K562 (cell line): ENCODE results near the gene RPL11.

Experiments used
- HMG20A ChIP-seq: fragments of 450-650 bp; formaldehyde crosslinking; conservative IDR thresholded peaks from 2 replicates; pipeline ENCODE4 v1.4.0; 2020; ENCODE audit warnings: mild to moderate bottlenecking, mixed read lengths
- POLR2A ChIP-seq: fragments of 450-650 bp; conservative IDR thresholded peaks from 2 replicates; pipeline ENCODE4 v1.6.1; 2016
- YY1 ChIP-seq, 3 experiments: IDR thresholded peaks; 2 replicates each; pipeline ENCODE4 v1.6.1; 2011; ENCODE audit warnings: low read length in 2 of 3, mild to moderate bottlenecking in 2 of 3, moderate library complexity in 2 of 3, borderline replicate concordance in 1 of 3, control low read depth in 1 of 3, low read depth in 1 of 3; ENCODE audit not compliant: insufficient read depth in 3 of 3, insufficient replicate concordance in 2 of 3, control insufficient read depth in 1 of 3, insufficient read length in 1 of 3; ENCODE audit errors: extremely low read depth in 1 of 3
- ZNF696 ChIP-seq: fragments of 250-450 bp; sonication (Bioruptor Pico); conservative IDR thresholded peaks from 2 replicates; pipeline ENCODE4 v1.4.0; 2020; ENCODE audit warnings: mild to moderate bottlenecking, moderate library complexity
- ZNF766 ChIP-seq: fragments of 200-800 bp; sonication (Bioruptor generic); conservative IDR thresholded peaks from 2 replicates; pipeline ENCODE4 v1.6.1; 2016; ENCODE audit warnings: missing genetic modification characterization, missing compliant biosample characterization
- ZSCAN32 ChIP-seq: fragments of 450-650 bp; formaldehyde crosslinking; IDR thresholded peaks from 2 replicates; pipeline ENCODE4 v1.4.0; 2020; ENCODE audit warnings: mild to moderate bottlenecking, moderate library complexity
- TF ChIP-seq, protein P1 (sequence below): fragments of 250-450 bp; sonication (Bioruptor Pico); IDR thresholded peaks from 2 replicates; pipeline ENCODE4 v1.8.0; 2021; ENCODE audit warnings: moderate library complexity, mild to moderate bottlenecking, inconsistent platforms

DNA sequence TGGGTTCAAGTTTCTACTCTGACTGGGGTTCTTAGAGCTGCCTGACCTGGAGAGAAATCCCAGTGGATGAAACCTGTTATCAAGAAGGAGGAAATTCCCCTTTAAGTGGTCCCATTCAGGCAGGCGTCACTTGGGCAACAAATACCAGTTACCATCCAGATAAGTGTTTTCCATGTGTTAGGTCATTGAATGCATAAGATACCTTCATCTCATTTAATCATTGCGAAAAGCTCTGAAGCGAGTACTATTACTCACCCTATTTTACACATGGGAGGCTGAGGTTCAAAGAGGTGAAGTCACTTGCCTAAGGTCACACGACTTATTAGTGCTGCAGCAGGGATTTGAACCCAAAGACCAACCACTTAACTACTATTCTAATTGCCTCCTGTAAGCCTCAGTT is 45.5 kb upstream of the RPL11 start:
- TF ChIP-seq YY1 (IDR thresholded peaks at IDR 0.05; ENCODE audit: borderline replicate concordance in 1 of 3, control insufficient read depth in 1 of 3, extremely low read depth in 1 of 3, insufficient read depth in 3 of 3, insufficient read length in 1 of 3, insufficient replicate concordance in 2 of 3, low read depth in 1 of 3, low read length in 2 of 3), result no peak
- TF ChIP-seq ZNF766 (CRISPR knock-in tag), result no peak
- TF ChIP-seq POLR2A, result no peak
- TF ChIP-seq, protein P1, sequence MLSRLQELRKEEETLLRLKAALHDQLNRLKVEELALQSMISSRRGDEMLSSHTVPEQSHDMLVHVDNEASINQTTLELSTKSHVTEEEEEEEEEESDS (CRISPR knock-in tag), result no peak
- no peak for TF ChIP-seq ZNF696 (CRISPR knock-in tag)
- TF ChIP-seq ZSCAN32 (CRISPR knock-in tag), result no peak
- no peak for TF ChIP-seq HMG20A (CRISPR knock-in tag)
